HG03460 (cell line): ENCODE data around the gene GATM.
"Not testable (repeated sequence)": the region's sequence is repeated elsewhere in the genome, so short reads cannot be mapped to it uniquely, and the experiment has no call there.

Source experiments
- ATAC-seq: cut with Tn5 transposase; IDR thresholded peaks from one replicate; pipeline ENCODE4 v1.9.1; 2021; ENCODE audit not compliant: unreplicated experiment

Gene GATM

GRCh38 chr15:45389351-45389750 lies 11.0 kb upstream of the GATM start:
- ATAC-seq = no peak

- ATAC-seq = no peak
Observed at GRCh38 chr15:45387380-45388007, 9.2 kb upstream of the GATM start.

DNA sequence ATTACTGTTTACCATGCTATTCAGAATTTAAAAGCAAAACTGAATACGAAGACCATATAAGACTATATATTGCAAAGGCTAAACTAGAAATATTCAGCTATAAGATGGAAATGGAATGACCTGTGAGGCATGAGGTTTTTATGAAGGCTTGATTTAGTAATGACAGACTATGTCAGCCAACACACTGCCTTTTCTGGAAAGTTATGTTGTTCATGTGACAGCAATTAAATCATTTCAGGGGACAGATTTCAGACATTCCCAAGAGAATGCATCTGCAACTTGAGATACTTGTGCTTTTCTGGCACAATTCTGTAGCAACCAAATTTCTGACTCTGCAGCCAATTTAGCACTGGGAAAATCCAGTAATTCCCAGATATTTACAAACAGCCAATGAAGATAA lies 8.6 kb upstream of the GATM start:
- no peak for ATAC-seq

DNA sequence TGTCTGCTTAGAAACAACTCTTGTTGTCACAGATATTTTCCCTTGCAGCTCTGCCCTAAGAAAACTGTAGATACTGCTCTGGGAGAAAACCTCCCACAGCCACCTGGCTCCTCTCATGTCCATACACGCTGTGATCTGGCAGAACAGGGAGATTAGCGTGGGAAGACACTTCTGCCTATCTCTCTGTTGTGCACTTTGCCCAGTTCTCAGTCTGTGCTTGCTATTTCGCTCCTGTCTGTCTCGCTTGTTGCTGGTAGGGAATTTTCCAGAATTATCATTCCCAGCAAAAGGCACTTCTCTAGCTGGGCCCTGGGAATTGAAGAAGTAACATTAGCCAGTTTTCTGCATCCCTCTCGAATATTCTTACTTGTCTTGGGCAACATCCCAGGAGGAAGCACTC lies 8.1 kb upstream of the GATM start:
- no peak for ATAC-seq

GRCh38 chr15:45385590-45385989 lies 7.2 kb upstream of the GATM start:
- no peak for ATAC-seq

GRCh38 chr15:45384700-45385099 lies 6.4 kb upstream of the GATM start:
- no peak for ATAC-seq

GRCh38 chr15:45378913-45379262 lies 544 bp upstream of the GATM start:
- no peak for ATAC-seq

DNA sequence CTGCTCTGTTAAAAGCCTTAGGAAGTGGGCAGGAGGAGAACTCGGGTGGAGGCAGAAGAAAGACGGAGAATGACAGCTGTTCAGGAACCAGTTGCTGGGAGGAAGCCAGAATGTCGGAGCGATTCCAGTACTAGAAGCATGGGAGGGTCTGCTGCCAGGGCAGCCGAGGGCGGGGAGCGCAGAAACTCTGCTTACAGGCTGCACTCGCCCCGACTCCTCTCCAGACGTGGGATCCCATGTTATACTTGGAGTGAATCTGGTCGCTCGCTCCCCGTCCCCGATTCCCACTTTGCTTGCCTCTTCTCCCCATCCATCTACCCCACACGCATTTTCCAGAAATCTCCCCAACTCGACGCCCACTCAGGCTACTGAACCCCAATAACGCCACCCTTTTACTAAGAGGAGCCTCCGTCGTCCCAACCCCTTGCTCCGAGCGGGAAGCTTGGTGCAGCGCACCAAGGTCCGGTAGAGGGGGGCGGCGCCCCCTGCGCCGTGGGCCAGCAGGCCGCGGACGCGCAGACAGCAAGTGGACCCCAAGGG lies 665 bp downstream of the GATM start:
- peak; percentile 29 for ATAC-seq

GRCh38 chr15:45376967-45377608 lies 1.3 kb downstream of the GATM start:
- ATAC-seq = no peak

- ATAC-seq = no peak
Observed at GRCh38 chr15:45376300-45376928, 1.9 kb downstream of the GATM start.

DNA sequence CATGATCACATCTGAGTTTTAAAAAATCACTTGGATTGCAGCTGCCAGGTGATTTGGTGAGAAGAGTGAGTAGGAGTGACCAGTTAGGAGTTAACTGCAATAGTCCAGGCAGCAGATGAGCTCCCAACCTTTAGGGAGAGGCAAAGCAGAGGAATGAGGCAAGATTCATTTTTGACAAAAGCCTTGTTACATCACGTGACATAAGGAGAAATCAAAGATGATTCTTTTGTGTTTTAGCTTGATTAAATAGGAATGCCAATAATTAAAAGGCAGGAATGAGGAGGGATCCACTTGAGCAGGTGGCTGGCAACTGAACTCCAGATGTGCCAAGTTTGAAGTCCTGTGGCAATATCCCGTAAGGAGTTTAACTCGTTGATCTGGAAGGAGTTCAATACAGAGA lies 2.5 kb downstream of the GATM start:
- no peak for ATAC-seq

DNA sequence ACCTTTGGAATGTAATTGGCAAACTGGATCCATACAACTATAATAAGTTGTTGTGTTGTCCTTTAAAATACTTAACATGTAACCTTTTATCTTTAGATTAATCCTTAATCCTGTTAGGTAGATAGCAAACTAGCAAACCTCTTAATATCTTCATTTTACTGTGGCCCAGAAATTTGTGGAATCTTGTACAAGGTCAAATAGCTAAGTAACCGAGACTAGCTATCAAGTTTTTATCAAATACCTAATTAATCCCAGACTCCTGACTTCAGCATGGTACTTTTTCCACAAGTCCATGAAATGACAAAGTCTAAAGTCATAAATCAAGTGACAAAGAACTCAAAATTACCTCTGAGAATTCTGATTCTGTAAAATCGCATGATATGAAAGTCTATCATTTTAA lies 4.4 kb downstream of the GATM start:
- no peak for ATAC-seq

GRCh38 chr15:45372041-45372995 lies 6.0 kb downstream of the GATM start:
- no peak for ATAC-seq

GRCh38 chr15:45371546-45371945 lies 6.8 kb downstream of the GATM start:
- no peak for ATAC-seq

DNA sequence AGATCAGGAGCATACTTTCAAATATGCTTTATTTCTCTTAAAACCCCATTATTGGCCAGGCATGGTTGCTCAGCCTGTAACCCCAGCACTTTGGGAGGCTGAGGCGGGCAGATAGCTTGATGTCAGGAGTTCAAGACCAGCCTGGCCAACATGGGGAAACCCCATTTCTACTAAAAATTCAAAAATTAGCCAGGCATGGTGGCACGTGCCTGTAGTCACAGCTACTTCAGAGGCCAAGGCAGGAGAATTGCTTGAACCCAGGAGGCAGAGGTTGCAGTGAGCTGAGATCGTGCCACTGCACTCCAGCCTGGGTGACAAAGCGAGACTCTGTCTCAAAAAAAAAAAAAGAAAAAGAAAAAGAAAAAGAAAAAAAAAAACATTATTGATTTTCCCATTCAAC lies 8.3 kb downstream of the GATM start:
- not testable (repeated sequence) for ATAC-seq

- ATAC-seq = not testable (repeated sequence)
Observed at GRCh38 chr15:45367222-45367621, 11.1 kb downstream of the GATM start.

GRCh38 chr15:45364271-45364670 lies 14.1 kb downstream of the GATM start:
- ATAC-seq = no peak

GRCh38 chr15:45363801-45364200 lies 14.5 kb downstream of the GATM start:
- ATAC-seq = no peak

- ATAC-seq = no peak
Observed at GRCh38 chr15:45363334-45363733, 15.0 kb downstream of the GATM start.

DNA sequence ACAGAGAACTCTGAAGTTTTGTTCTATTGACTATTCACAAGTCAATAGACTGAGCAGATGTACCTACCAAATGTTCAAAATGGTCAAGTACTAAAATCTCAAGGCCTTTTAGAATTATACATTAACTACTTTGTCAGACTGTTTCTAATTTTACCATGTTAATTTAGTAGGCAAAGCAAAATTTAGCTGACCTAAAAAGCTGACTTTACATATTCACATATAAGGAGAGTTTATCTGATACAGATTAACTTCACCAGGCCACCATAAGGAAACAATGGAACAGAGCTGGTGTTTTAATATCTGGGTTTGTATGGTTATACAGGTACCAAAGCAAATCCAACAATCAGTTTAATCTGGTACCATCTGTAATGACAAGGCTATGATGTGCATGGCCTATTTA lies 15.9 kb downstream of the GATM start:
- ATAC-seq = no peak

- ATAC-seq = no peak
Observed at GRCh38 chr15:45361878-45362277, 16.5 kb downstream of the GATM start.
